ENCODE measurements around the gene IQGAP2.

IQGAP2 gene

DNA sequence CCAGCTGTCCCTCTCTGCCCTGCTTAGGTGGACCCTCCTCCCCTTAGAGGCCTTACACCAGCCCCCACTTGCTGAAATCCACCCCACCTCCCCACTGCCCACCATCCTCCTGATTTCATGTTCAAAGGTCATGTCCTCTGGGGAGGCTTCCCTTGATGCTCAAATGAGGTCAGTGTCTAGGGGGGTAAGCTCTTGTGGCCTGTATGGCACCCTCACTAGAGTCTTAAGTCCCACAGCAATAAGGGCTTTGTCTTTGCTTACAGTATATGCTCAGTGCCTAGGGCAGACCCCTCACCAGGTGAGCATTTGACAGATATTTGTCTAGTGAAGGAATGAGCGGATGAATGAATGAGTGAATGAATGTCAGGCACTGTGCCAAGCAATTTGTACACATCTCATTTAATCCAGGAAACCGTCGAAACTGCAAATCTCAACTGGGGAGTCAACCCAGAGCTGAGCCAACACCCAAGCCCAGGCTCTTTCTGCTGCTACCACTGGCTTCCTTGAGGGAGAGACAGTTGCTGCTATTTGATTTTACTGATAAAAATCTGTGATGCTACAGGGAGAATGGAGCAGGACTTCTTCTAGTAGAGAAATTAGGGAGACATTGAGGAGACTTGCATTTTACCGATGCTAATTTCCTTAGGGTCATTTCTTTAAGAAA lies 101.9 kb downstream of the IQGAP2 start:
- Histone ChIP-seq H3K9ac (ENCODE audit: low read length) (no peak overlapping the region), H3K4me3 (ENCODE audit: insufficient read depth, low read length, poor library complexity, severe bottlenecking) (no peak overlapping the region), H3K27ac (ENCODE audit: low read depth, low read length) (no peak overlapping the region), H3K4me2 (ENCODE audit: low read depth, low read length, poor library complexity, severe bottlenecking) (no peak overlapping the region), H3K9me2 (replicated peaks; ENCODE audit: insufficient read depth, low read length) (no peaks in the 10 kb centered on the region), H3K79me2 (ENCODE audit: insufficient read depth, low read length) (no peaks in the 10 kb centered on the region), H3F3A (ENCODE audit: insufficient read depth) (no peaks in the 10 kb centered on the region), H2AFZ (ENCODE audit: low read depth, low read length, severe bottlenecking) (no peak overlapping the region), H3K36me3 (ENCODE audit: low read length) (no peaks in the 10 kb centered on the region), H3K9me3 (ENCODE audit: insufficient read depth, low read length) (no peaks in the 10 kb centered on the region), H4K20me1 (ENCODE audit: low read depth, low read length) (no peaks in the 10 kb centered on the region), H3K27me3 (ENCODE audit: low read length) (no peaks in the 10 kb centered on the region)
- TF ChIP-seq EZH2phosphoT487 (conservative IDR thresholded peaks at IDR 0.05; ENCODE audit: low read length), result no peak
- TF ChIP-seq, protein P1, sequence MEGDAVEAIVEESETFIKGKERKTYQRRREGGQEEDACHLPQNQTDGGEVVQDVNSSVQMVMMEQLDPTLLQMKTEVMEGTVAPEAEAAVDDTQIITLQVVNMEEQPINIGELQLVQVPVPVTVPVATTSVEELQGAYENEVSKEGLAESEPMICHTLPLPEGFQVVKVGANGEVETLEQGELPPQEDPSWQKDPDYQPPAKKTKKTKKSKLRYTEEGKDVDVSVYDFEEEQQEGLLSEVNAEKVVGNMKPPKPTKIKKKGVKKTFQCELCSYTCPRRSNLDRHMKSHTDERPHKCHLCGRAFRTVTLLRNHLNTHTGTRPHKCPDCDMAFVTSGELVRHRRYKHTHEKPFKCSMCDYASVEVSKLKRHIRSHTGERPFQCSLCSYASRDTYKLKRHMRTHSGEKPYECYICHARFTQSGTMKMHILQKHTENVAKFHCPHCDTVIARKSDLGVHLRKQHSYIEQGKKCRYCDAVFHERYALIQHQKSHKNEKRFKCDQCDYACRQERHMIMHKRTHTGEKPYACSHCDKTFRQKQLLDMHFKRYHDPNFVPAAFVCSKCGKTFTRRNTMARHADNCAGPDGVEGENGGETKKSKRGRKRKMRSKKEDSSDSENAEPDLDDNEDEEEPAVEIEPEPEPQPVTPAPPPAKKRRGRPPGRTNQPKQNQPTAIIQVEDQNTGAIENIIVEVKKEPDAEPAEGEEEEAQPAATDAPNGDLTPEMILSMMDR (IDR thresholded peaks at IDR 0.05; ENCODE audit: insufficient read depth, low read length, poor library complexity, severe bottlenecking), result no peak

DNA sequence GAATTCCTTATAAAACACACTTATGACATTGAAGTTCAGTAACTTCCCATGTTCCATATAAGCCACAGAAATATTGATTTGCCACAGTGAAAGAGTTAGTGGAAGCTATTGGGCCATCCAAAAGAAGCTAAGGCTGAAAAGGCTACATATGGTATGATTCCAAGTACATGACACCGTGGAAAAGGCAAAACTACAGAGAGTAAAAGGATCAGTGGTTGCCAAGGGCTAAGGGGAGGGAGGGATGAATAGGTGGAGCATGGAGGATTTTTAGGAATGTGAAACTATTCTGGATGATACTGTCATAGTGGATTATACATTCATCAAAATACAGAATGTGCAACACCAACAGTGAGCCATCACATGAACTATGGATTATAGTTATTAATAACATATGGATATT lies 110.4 kb downstream of the IQGAP2 start:
- no peaks in the 10 kb centered on the region for H3K9me2 ChIP-seq (replicated peaks; ENCODE audit: insufficient read depth, low read length)
- H2AFZ ChIP-seq (ENCODE audit: low read depth, low read length, severe bottlenecking), result no peak overlapping the region
- H3K36me3 ChIP-seq (ENCODE audit: low read length), result no peaks in the 10 kb centered on the region
- no peak overlapping the region for H3K4me3 ChIP-seq (ENCODE audit: insufficient read depth, low read length, poor library complexity, severe bottlenecking)
- TF ChIP-seq, protein P1 (IDR thresholded peaks at IDR 0.05; ENCODE audit: insufficient read depth, low read length, poor library complexity, severe bottlenecking), result no peak
- no peak for TF ChIP-seq EZH2phosphoT487 (conservative IDR thresholded peaks at IDR 0.05; ENCODE audit: low read length)
- no peak overlapping the region for H3K9ac ChIP-seq (ENCODE audit: low read length)
- no peaks in the 10 kb centered on the region for H3F3A ChIP-seq (ENCODE audit: insufficient read depth)
- H3K4me2 ChIP-seq (ENCODE audit: low read depth, low read length, poor library complexity, severe bottlenecking), result no peak overlapping the region
- H3K27me3 ChIP-seq (ENCODE audit: low read length), result no peaks in the 10 kb centered on the region
- H3K79me2 ChIP-seq (ENCODE audit: insufficient read depth, low read length), result no peaks in the 10 kb centered on the region
- H4K20me1 ChIP-seq (ENCODE audit: low read depth, low read length), result no peaks in the 10 kb centered on the region
- no peak overlapping the region for H3K27ac ChIP-seq (ENCODE audit: low read depth, low read length)
- no peaks in the 10 kb centered on the region for H3K9me3 ChIP-seq (ENCODE audit: insufficient read depth, low read length)

DNA sequence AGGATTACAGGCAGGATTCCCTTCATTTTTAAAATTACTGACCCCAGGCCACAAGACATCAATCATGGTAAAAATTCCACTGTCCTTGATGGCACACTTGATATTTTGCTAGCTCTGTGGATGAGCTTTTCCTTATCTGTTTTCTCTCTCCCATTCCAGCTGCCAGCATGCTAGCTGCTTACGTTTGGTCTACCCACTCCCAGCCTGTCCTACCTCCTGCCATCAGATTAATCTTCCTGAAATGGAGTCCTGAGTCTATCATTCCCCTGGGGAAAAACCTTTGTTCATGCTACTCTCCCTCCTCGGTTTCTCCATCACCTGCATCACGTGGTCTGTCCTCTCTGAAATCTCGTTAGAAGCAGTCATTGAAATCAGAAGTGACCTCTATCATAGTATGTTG lies 111.2 kb downstream of the IQGAP2 start:
- Histone ChIP-seq H3K79me2 (ENCODE audit: insufficient read depth, low read length) (no peaks in the 10 kb centered on the region), H3K9ac (ENCODE audit: low read length) (no peak overlapping the region), H3K9me2 (replicated peaks; ENCODE audit: insufficient read depth, low read length) (no peaks in the 10 kb centered on the region), H3K36me3 (ENCODE audit: low read length) (no peaks in the 10 kb centered on the region), H3K4me2 (ENCODE audit: low read depth, low read length, poor library complexity, severe bottlenecking) (no peak overlapping the region), H2AFZ (ENCODE audit: low read depth, low read length, severe bottlenecking) (no peak overlapping the region), H3F3A (ENCODE audit: insufficient read depth) (no peaks in the 10 kb centered on the region), H3K4me3 (ENCODE audit: insufficient read depth, low read length, poor library complexity, severe bottlenecking) (no peak overlapping the region), H3K27ac (ENCODE audit: low read depth, low read length) (no peak overlapping the region), H4K20me1 (ENCODE audit: low read depth, low read length) (no peaks in the 10 kb centered on the region), H3K27me3 (ENCODE audit: low read length) (no peaks in the 10 kb centered on the region), H3K9me3 (ENCODE audit: insufficient read depth, low read length) (no peaks in the 10 kb centered on the region)
- no peak for TF ChIP-seq EZH2phosphoT487 (conservative IDR thresholded peaks at IDR 0.05; ENCODE audit: low read length)
- TF ChIP-seq, protein P1 (IDR thresholded peaks at IDR 0.05; ENCODE audit: insufficient read depth, low read length, poor library complexity, severe bottlenecking), result no peak

Data from SU-DHL-6 (cell line).